Vagina (tissue), 2 donors: Measurements from ENCODE around the gene SMURF1.

ENCODE experiments used
- POLR2A ChIP-seq, 2 donors: fragments of 450-650 bp; IDR thresholded peaks; one replicate each; pipeline ENCODE4 v1.6.1; 2017; ENCODE audit warnings: antibody characterized with exemption in 2 of 2, mild to moderate bottlenecking in 2 of 2, moderate library complexity in 2 of 2
- POLR2AphosphoS5 ChIP-seq, 2 donors: sonication (generic); formaldehyde crosslinking; IDR thresholded peaks; one replicate each; pipeline ENCODE4 v1.9.0; 2017; ENCODE audit warnings: antibody characterized with exemption in 2 of 2, mild to moderate bottlenecking in 2 of 2, low read depth in 1 of 2; ENCODE audit not compliant: insufficient read depth in 1 of 2
- TF ChIP-seq, protein P1 (sequence below), 3 experiments: fragments of 450-650 bp in 2 of 3; fragments of 200-600 bp in 1 of 3; sonication (generic) in 1 of 3; IDR thresholded peaks; one replicate each; pipeline ENCODE4 v1.5.1; 2017 to 2019; ENCODE audit warnings: antibody characterized with exemption in 3 of 3, mild to moderate bottlenecking in 2 of 3, moderate library complexity in 2 of 3

DNA sequence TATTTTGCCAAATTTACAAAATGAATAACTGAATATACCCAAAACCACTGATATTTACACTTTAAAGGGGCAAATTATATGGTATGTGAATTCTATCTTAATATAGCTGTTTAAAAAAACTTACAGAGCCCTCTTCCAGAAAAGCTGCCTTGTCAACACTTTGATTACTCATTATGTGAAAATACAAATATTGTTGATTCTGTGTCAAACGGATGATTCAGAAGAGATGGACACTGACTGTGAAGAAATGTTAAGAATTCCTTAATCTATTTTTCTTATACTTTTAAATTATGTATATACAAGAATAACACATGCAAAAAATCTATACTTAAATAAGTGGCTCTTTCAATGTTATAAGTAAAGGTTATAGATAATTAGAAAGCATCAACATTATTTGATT, 41.5 kb downstream of the SMURF1 start:
- TF ChIP-seq, protein P1, sequence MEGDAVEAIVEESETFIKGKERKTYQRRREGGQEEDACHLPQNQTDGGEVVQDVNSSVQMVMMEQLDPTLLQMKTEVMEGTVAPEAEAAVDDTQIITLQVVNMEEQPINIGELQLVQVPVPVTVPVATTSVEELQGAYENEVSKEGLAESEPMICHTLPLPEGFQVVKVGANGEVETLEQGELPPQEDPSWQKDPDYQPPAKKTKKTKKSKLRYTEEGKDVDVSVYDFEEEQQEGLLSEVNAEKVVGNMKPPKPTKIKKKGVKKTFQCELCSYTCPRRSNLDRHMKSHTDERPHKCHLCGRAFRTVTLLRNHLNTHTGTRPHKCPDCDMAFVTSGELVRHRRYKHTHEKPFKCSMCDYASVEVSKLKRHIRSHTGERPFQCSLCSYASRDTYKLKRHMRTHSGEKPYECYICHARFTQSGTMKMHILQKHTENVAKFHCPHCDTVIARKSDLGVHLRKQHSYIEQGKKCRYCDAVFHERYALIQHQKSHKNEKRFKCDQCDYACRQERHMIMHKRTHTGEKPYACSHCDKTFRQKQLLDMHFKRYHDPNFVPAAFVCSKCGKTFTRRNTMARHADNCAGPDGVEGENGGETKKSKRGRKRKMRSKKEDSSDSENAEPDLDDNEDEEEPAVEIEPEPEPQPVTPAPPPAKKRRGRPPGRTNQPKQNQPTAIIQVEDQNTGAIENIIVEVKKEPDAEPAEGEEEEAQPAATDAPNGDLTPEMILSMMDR (IDR thresholded peaks at IDR 0.05), result no peak
- TF ChIP-seq POLR2A (IDR thresholded peaks at IDR 0.05), result no peak
- TF ChIP-seq POLR2AphosphoS5 (IDR thresholded peaks at IDR 0.05; ENCODE audit: insufficient read depth in 1 of 2, low read depth in 1 of 2), result no peak
